Activated T-helper 9 cell treated with anti-CD3 and anti-CD28 coated beads, Interleukin-2, amount 50 U/mL, for 16 hours (primary cell): ENCODE data around the gene RTP2.

ENCODE experiments used
- DNase-seq: peaks from one replicate; pipeline ENCODE4 v3.0.0-alpha.2; 2020; ENCODE audit warnings: low read depth

The RTP2 gene

DNA sequence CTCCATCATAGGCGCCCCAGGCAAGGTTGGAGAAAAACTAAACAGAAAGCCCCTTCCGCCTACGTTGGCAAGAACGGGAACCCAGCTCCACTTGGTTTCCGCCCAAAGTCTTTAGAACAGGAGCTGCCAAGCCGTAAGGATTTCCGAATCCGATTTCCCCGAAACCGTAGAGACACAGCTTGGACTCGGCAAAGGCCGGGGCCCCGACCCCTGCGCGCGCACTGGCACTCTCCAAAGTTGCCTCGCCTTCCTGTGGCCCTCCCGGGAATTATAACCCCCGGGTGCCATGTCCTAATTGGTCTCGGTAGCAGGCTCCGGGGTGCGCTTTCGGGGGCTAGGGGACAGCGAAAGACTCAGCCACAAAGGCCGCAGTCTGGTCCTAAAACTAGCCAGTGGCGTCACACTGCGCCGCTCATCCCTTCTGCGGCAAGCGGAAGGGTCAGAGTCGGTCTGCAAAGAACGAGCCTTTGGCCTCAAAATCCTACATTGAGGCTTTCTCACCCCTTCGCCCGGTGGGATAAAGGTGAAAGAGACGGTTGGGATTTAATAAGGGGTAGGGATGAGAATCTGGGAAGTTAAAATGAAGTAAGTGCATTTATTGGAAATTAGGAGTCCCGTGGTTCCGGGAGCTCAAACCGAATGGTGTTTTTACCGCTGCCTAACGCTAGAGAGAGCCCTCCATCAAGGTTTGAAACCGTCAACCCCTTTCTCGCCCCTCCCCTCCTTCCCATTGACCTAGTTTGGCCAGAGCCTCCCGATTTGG lies 36.2 kb upstream of the RTP2 start:
- DNase-seq = peak; percentile 54

GRCh38 chr3:187738071-187738330 lies 35.6 kb upstream of the RTP2 start:
- DNase-seq = no peak

DNA sequence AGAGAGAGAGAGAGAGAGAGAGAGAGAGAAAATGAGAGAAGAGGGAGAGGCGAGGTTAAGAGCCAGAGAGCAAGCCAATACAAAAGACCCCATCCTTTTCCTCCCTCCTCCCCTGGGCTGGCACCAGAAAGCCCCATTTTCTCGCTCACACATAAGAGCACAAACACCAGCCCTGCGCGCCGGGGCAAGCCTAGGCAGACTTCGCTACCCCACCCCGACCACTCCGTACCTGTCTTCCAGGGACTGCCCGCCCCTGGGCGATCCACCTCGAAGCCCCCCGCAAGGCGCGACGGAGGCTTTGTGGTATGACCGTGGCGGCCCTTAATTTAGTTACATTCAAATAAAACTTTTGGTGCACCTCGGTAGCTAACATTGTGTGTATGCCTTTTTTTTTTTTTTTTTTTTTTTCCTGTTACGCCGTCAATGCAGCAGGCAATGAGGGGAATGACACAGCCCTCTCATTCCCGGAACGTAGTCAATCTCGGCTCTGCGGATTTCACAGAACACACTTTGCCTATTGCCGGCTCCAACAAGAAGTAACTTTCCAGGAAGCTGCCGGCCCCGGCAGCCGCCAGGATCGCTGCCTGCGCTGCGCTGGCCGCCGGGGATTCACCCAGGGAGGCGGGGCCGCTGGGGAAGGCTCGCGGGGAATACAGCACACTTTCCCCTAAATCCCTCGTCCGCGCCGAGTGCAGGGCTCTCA lies 35.2 kb upstream of the RTP2 start:
- peak; percentile 53 for DNase-seq

GRCh38 chr3:187737006-187737367 lies 34.6 kb upstream of the RTP2 start:
- no peak for DNase-seq

- DNase-seq = no peak
Measured at GRCh38 chr3:187736418-187736871, 34.1 kb upstream of the RTP2 start.

- no peak for DNase-seq
Measured at GRCh38 chr3:187735837-187736236, 33.5 kb upstream of the RTP2 start.

GRCh38 chr3:187735383-187735782 lies 33.0 kb upstream of the RTP2 start:
- DNase-seq = no peak

GRCh38 chr3:187734841-187735240 lies 32.5 kb upstream of the RTP2 start:
- DNase-seq = no peak

DNA sequence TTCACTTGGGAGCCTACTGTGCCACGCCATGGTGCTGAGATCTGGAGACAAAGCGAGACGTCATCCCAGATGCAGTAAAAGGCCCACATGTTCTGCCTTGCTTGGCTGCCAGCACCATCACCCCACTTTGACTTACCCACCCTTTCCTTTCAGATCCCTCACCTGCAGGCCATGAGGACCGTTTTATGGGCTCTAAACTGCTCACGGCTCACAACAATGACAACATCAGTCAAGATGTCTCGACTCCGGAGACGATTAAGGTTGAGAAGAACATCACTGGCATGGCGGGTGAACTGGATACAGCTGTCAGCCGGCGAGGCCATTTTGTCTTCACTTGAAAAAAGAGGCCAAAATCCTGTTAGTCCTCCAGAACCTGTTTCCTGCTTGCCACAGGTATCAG lies 31.0 kb upstream of the RTP2 start:
- DNase-seq = no peak

- DNase-seq = no peak
Measured at GRCh38 chr3:187729598-187729997, 27.2 kb upstream of the RTP2 start.

- DNase-seq = no peak
Measured at GRCh38 chr3:187728940-187729583, 26.7 kb upstream of the RTP2 start.

DNA sequence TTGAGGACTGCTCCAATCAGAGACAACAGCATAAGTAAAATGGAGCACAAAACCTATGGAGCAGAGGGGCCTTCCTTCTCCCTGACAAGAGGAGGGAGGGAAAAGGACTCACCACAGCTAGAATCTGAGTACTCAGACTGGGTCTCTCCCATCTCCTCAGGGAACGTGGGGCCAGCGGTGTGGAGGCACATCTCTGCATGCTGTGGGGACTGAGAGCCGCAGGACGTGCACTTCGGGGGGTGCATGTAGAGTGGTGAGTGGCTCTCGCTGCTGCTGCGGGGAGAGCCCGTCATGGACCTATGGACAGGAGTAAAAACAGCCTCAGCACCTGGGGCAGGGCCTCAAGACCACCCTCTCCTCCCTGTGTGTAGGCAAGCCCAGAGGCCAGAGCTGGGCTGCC lies 25.9 kb upstream of the RTP2 start:
- DNase-seq = no peak

GRCh38 chr3:187726564-187726963 lies 24.2 kb upstream of the RTP2 start:
- DNase-seq = no peak

DNA sequence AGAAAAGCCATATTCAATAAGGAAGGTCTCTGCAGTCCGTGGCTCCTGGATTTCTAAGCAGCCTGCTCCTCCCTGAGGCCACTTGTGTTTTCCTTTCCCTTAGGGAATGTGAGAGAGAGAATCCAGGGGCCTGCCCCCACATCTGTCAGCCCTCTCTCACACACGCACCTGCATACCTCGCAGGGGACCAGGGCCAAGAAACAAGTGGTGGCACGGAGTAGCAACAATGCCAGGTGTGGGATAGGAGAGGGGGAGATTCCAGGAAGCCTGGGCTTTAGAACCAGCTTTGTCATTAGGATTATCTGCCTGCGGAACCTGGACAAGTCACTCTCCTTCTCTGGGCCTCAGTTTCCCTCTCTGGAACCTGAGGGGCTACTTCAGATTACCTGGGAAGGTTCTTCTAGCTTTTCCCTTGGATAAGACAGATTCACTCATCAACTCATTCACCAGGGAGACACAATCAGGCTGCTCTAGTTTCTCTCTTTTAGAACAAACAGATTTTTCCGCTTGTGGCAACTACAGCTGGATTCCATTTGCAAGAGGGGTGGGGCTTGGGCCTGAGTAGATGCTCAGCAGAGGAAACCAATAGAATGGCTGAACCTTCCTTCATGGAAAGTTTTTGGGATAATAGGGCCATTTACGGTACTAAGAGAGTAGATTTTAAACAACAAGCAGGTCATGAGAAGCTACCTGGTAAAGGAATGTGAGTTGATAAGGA lies 23.5 kb upstream of the RTP2 start:
- DNase-seq = no peak

DNA sequence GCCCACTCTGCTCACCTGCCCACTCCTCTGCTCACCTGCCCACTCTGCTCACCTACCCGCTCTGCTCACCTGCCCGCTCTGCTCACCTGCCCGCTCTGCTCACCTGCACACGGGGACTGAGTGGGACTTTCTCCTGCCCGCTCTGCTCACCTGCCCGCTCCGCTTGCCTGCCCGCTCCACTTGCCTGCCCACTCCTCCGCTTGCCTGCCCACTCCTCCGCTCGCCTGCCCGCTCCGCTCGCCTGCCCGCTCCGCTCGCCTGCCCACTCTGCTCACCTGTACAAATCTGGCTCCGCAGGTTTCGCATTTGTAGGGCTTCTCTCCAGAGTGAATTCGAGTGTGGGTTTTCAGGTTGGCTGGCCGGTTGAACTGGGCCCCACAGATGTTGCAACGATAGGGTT lies 22.9 kb upstream of the RTP2 start:
- DNase-seq = no peak

GRCh38 chr3:187722206-187722612 lies 19.9 kb upstream of the RTP2 start:
- no peak for DNase-seq

- DNase-seq = no peak
Measured at GRCh38 chr3:187721055-187721454, 18.7 kb upstream of the RTP2 start.

GRCh38 chr3:187720337-187720670 lies 17.9 kb upstream of the RTP2 start:
- no peak for DNase-seq

GRCh38 chr3:187719628-187720336 lies 17.4 kb upstream of the RTP2 start:
- DNase-seq = no peak

DNA sequence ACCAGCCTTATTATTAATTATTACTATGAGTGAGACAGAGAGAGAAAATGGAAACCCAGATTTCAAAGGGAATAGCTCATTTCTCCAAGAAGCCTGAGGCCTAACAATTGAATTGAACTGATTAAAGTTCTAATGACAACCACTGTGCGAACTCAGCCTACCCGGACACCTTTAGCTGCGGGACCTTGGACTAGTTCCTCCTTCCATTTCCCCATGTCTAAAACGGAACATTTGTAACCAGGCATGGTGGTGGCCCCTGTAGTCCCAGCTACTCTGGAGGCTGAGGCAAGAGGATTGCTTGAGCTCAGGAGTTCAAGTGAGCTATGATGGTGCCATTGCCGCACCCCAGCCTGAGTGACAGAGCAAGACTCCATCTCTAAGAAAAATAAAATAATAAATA lies 16.4 kb upstream of the RTP2 start:
- DNase-seq = no peak

DNA sequence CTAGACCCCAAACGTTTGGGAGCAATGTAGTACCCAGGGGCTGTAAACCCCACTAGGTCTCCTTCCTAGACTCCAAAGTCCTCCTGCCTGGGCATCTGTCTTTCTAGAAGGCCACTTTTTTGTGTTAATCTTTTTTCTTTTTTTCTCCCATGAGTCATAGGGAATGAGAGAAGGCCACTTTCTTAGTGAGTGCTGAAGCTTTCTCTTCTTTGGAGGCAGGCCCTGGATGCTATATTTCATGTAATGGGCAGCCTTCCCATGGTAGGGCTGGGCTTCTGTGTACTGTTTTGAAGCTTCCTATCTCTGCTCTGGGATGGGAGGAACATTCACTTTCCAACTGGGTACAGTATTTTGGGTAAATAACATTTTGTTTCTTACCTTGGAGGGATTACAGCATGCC lies 15.2 kb upstream of the RTP2 start:
- no peak for DNase-seq

DNA sequence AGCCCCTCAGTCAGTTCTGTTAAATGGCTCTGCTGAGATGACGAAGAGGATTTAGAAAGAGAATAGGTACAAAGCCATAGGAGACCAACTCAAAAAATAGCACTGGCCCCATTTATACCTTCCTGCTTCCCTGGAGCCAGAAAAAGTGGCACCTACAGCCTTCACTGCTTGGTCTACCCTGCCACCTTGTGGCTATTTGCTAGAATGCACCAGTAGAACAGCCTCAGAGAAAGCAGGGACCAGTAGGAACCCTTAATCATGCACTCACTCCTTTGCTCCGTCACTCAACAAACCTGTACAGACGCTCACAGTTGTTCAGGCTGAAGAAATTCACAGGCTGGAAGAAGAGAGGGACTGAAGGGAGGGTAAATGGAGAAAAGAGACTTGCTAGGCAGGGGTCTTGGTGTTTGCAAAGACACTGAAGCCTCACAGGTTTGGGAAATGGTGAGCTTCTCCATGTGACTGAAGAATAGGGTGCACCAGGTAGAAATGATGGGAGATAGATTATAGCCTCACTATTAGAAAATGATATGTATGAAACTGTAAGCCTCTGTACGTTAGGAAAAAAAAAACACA lies 12.1 kb upstream of the RTP2 start:
- DNase-seq = peak; percentile 47
